GM12873 (cell line): Measurements from ENCODE around the gene CYP11A1.

Experiments
- TF ChIP-seq, protein P1 (sequence below): IDR thresholded peaks from 2 replicates; pipeline ENCODE4 v1.5.1; 2012; ENCODE audit warnings: low read depth, mild to moderate bottlenecking, moderate library complexity, low read length, control low read depth; ENCODE audit not compliant: insufficient read depth; ENCODE audit errors: missing control alignments

The CYP11A1 gene

DNA sequence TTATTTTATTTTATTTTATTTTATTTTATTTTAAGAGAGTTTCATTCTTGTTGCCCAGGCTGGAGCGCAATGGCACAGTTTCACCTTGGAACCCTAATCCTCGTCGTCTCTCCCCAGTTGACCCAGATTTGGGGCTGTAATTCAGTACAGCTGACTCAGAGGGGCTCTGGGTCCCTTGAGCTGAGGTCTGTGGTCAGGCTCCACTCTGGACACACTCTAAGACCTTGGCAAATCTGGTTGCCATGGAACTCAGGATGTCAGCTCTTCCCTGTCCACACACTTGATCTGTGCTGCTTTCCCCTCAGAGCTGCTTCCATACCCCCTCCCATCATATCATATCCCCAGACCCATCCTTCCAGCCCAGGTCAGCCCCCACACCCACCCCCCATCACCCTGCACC lies 675 bp upstream of the CYP11A1 start:
- TF ChIP-seq, protein P1, sequence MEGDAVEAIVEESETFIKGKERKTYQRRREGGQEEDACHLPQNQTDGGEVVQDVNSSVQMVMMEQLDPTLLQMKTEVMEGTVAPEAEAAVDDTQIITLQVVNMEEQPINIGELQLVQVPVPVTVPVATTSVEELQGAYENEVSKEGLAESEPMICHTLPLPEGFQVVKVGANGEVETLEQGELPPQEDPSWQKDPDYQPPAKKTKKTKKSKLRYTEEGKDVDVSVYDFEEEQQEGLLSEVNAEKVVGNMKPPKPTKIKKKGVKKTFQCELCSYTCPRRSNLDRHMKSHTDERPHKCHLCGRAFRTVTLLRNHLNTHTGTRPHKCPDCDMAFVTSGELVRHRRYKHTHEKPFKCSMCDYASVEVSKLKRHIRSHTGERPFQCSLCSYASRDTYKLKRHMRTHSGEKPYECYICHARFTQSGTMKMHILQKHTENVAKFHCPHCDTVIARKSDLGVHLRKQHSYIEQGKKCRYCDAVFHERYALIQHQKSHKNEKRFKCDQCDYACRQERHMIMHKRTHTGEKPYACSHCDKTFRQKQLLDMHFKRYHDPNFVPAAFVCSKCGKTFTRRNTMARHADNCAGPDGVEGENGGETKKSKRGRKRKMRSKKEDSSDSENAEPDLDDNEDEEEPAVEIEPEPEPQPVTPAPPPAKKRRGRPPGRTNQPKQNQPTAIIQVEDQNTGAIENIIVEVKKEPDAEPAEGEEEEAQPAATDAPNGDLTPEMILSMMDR, result no peak

DNA sequence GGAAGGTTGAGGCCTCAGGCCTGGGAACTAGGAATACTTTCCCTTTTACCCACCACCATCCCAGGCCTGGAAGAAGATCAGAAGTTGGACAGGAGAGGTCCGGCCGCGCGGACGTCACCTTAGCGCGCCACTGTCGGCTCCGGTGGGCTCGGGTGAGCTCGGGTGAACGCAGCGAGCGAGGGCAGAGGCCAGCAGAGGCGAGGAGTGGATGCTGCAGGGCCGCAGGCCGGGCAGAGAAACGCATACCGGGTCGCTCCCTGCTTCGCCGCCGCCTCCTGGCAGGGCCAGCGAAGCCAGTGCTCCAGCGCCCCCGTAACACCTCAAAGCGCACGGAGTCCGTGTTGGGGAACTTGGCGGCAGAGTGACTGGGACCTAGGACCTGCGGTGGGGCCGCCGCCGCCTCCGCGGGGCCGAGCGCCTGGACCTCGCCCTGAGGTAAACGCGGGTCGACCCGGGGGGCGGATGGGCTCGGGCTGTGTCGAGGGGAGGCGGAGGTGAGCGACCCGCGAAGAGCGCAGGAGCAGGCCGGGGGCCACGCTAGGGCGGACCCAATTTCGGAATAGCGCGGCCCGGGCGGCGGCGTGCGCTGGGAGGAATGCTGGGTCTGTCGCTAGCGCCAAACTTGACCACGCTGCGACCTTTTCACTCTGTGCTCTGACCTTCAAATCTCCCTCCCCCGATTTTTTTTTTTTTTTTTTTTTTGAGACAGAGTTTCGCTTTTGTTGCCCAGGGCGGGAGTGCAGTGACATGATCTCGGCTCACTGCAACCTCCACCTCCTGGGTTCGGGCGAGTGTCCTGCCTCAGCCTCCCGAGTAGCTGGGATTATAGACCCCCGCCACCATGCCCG lies 1.6 kb downstream of the CYP11A1 start:
- TF ChIP-seq, protein P1, result no peak

DNA sequence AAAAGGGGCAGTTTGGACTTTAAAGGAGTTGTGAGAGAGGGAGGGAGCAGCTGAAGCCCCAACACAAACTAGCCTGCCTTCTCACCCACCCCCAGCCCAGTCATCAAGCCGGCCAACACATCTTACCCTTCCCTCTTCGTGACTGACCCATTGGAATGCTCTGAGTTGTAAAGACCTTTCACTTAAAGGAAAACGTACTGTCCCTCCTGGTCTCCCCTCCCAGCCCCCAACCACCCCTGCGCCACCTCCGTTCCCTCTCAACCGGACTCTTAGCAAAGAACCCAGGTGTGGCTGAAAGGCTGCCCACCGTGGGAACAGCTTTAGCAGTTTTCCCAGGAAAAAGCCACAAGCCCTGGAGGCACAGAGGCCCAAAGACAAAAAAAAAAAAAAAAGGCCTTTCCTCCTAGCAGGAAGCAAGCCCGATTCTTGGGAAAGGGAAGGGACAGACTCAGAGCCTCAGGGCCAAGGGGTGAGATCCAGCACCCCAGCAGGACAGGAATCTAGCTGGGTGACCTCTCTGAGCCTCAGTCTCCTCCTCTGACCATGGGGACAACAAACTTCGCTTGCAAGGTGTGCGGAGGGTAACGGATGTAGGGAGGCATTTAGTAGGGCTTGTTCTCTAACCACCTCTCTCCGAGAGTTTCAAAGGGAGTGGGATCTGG lies 2.4 kb downstream of the CYP11A1 start:
- TF ChIP-seq, protein P1, result no peak

DNA sequence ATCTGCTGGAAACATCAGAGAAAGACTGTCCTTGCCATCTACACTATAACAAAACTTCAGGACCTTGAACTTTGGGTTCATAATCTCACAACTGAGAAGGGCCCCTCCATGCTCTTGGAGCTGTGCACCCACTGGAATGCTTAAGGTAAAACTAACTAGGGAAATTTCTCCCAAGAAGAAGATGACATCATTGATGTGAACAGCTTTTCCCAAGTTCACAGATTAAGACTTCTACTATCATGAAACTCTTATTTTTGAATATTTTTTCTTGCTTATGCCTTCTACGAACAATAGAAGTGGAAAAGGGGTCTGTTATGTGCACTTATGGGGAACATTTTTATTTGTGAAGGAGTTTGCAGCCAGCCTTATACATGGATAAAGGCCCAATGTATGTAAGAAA lies 5.0 kb downstream of the CYP11A1 start:
- TF ChIP-seq, protein P1, result no peak

DNA sequence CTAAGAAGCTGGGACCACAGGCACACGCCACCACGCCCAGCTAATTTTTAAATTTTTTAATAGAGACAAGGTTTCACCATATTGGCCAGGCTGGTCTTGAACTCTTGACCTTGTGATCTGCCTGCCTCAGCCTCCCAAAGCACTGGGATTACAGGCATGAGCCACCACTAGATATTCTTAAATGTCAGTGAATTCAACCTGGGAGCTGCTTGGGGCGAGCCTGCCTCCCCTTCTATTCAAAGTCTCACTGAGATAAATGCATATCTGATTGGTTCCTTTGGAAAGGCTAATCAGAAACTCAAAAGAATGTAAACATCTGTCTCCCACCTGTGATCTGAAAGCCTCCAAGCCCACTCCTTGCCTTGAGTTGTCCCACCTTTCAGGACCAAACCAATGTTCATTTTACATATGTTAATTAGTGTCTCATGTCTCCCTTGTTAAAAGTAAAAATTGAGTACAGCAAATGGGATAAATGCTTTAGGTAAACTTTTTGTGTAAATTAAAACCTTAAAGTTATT lies 15.0 kb downstream of the CYP11A1 start:
- TF ChIP-seq, protein P1, result no peak

DNA sequence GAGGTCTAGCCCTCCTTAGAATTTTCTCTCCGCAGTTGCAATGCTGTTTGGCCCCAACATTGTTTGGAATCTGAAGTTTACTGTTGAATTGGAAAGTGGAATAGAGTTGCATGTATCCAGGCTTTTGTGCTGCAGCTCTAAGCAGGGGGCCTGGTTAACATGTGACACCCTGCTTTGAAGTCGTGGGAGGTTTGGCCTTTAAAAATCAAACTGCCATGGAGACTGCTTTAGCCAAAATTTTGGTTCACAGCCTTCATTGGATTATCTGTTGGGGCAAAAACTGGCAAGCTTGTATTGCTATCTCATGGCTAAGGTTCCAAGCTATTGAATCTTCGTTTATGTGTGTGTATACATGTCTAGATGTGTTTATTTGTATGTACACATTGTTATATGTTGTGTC lies 15.8 kb downstream of the CYP11A1 start:
- TF ChIP-seq, protein P1, result no peak
